Liver (tissue), 3 donors: Measurements from ENCODE around the gene AVPR1B.
A peak's percentile ranks its signal among the peaks of the same experiment; 100 is the strongest.

Experiments
- CTCF ChIP-seq: fragments of 150-350 bp; IDR thresholded peaks from 2 replicates; pipeline ENCODE4 v1.5.1; 2017; ENCODE audit warnings: improper control_type of control experiment, low read depth, low read length; ENCODE audit not compliant: missing input control
- FOXA1 ChIP-seq: IDR thresholded peaks from 2 replicates; pipeline ENCODE4 v1.6.1; 2016; ENCODE audit warnings: antibody characterized with exemption
- GABPA ChIP-seq, 2 donors: IDR thresholded peaks in 1 of 2; conservative IDR thresholded peaks in 1 of 2; 2 replicates each; pipeline ENCODE4 v1.6.1; 2016; ENCODE audit warnings: antibody characterized with exemption in 2 of 2, mild to moderate bottlenecking in 1 of 2, moderate library complexity in 1 of 2
- HNF4G ChIP-seq: IDR thresholded peaks from 2 replicates; pipeline ENCODE4 v1.6.1; 2016; ENCODE audit warnings: antibody characterized with exemption
- YY1 ChIP-seq: IDR thresholded peaks from 2 replicates; pipeline ENCODE4 v1.6.1; 2016; ENCODE audit warnings: antibody characterized with exemption, mild to moderate bottlenecking
- TF ChIP-seq, protein P1 (sequence below): IDR thresholded peaks from 2 replicates; pipeline ENCODE4 v1.6.1; 2016; ENCODE audit warnings: antibody characterized with exemption, mild to moderate bottlenecking
- TF ChIP-seq, protein P2 (sequence below): IDR thresholded peaks from 2 replicates; pipeline ENCODE4 v1.6.1; 2016; ENCODE audit warnings: antibody characterized with exemption
- donor health status: healthy.
- donor health status: healthy.

- TF ChIP-seq HNF4G (no peak), CTCF (peak; percentile 89), YY1 (no peak), GABPA (IDR thresholded peaks at IDR 0.05 in 1 of 2, conservative IDR thresholded peaks at IDR 0.05 in 1 of 2) (no peak), FOXA1 (no peak)
- TF ChIP-seq, protein P1, sequence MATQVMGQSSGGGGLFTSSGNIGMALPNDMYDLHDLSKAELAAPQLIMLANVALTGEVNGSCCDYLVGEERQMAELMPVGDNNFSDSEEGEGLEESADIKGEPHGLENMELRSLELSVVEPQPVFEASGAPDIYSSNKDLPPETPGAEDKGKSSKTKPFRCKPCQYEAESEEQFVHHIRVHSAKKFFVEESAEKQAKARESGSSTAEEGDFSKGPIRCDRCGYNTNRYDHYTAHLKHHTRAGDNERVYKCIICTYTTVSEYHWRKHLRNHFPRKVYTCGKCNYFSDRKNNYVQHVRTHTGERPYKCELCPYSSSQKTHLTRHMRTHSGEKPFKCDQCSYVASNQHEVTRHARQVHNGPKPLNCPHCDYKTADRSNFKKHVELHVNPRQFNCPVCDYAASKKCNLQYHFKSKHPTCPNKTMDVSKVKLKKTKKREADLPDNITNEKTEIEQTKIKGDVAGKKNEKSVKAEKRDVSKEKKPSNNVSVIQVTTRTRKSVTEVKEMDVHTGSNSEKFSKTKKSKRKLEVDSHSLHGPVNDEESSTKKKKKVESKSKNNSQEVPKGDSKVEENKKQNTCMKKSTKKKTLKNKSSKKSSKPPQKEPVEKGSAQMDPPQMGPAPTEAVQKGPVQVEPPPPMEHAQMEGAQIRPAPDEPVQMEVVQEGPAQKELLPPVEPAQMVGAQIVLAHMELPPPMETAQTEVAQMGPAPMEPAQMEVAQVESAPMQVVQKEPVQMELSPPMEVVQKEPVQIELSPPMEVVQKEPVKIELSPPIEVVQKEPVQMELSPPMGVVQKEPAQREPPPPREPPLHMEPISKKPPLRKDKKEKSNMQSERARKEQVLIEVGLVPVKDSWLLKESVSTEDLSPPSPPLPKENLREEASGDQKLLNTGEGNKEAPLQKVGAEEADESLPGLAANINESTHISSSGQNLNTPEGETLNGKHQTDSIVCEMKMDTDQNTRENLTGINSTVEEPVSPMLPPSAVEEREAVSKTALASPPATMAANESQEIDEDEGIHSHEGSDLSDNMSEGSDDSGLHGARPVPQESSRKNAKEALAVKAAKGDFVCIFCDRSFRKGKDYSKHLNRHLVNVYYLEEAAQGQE = no peak
- TF ChIP-seq, protein P2, sequence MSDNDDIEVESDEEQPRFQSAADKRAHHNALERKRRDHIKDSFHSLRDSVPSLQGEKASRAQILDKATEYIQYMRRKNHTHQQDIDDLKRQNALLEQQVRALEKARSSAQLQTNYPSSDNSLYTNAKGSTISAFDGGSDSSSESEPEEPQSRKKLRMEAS = no peak
Measured at GRCh38 chr1:206106328-206107167, 10.6 kb downstream of the AVPR1B start.
